Measurements from ENCODE around the gene XRCC1.
"Not testable (repeated sequence)": the region's sequence is repeated elsewhere in the genome, so short reads cannot be mapped to it uniquely, and the experiment has no call there.

XRCC1 gene

DNA sequence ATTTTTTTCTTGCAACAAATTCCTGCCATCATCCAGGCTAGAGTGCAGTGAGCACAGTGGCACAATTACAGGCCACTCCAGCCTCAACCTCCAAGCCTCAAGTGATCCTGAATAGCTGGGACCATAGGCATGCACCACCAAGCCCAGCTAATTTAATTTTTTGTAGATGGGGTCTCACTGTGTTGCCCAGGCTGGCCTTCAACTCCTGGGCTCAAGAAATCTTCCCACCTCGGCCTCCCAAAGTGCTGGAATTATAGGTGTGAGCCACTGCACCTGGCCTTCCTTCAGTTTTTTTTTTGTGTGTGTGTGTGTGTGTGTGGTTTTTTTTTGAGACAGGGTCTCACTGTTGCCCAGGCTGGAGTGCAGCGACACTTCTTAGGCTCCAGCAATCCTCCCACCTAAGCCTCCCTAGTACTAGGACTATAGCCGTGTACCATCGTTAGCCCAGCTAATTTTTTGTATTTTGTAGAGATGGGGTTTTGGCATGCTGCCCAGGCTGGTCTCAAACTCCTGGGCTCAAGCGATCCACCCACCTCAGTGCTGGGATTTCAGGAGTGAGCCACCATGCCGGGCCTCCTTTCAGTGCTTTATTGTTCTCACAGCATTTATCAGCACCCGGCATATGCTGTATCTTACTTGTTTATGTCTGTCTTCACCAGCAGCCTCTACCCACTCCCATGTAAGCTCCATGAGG, 30.7 kb upstream of the XRCC1 start:
- no peak for FAIRE-seq
- no peak for DNase-seq (ENCODE audit: insufficient read length, low spot score)

DNA sequence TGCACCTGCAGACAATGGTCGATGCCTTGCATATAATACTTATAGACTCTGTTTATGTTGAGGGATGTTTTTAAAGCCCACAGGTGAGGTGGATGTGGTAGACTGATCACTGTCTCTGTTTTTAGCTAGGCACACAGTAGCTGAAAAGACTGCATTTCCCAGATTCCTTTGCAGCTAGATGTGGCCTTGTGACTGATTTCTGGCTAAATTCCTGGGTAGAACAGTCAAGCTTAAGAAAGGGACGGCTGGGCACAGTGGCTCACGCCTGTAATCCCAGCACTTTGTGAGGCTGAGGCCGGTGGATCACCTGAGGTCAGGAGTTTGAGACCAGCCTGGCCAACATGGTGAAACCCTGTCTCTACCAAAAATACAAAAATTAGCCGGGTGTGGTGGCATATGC, 25.0 kb upstream of the XRCC1 start:
- FAIRE-seq; DNase-seq (ENCODE audit: insufficient read length, low spot score): not testable (repeated sequence)

DNA sequence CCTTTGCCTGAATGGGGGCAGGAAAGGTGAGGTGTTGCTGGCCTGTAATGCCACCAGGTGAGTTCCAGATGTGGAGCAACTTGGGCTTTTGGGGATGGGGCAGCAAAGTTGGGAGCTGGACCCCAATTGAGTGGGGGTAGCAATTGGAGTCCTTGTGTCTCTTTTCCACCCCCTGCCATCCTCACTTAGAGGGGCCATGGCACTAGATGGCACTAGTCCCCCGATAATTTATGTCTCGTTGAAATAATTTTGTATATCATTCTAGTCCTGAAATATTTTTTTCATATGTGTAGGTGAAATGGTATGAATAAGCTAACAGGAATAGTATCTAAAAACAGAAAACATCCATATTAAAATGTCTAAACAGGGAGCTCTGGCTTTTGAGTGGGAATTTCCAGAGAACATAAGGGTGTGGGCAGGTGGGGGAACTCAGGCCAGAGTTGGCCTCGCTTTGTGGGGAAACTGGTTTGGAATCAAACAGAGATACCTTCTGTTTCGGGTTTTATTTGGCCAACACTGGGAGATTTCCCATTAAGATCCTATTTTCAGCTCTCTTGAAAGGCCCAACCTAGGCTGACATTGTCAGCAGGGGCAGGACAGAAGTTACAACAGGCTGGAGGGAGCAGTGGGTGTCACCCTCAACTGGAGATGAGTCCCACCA, 24.4 kb upstream of the XRCC1 start:
- no peak for DNase-seq (ENCODE audit: insufficient read length, low spot score)
- no peak for FAIRE-seq

DNA sequence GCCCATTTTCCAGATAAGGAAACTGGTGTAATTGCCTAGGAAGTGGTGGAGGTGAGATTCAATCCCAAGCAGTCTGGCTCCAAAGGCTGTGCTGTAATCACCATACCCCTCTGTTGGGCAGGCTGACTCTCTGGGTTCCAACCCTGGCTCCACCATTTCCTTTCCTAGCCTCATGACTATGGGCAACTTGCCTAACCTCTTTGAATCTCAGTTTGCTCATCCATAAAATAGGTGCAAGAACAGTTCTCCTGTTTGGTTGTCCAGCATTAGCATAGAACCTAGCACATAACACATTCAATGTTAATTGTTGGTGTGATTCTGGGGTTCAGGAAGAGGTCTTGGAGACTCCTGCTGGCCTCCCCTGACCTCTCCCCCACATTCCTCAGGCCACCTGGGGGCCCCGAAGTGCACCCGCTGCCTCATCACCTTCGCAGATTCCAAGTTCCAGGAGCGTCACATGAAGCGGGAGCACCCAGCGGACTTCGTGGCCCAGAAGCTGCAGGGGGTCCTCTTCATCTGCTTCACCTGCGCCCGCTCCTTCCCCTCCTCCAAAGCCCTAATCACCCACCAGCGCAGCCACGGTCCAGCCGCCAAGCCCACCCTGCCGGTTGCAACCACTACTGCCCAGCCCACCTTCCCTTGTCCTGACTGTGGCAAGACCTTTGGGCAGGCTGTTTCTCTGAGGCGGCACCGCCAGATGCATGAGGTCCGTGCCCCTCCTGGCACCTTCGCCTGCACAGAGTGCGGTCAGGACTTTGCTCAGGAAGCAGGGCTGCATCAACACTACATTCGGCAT, 23.3 kb upstream of the XRCC1 start:
- DNase-seq (ENCODE audit: insufficient read length, low spot score) (no peak), FAIRE-seq (no peak)

DNA sequence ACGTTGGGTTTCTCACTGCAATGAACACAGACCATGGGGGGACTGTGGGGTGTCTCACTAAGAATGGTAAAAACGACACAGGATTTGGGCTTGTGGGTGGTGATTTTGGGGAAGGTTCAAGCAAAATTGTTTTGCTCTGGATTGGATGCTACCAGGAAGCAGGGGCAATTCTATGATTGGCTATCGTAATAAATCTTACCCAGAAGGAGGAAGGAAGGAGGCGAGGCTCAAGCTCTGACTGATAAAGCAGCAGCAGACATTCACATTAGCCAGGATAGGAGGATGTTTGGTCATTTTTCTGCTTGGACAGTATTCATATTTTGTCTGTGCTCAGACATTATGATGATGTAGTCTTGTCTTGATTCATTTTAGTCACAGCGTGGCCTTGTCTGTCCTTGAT, 22.5 kb upstream of the XRCC1 start:
- FAIRE-seq (no peak), DNase-seq (ENCODE audit: insufficient read length, low spot score) (no peak)

DNA sequence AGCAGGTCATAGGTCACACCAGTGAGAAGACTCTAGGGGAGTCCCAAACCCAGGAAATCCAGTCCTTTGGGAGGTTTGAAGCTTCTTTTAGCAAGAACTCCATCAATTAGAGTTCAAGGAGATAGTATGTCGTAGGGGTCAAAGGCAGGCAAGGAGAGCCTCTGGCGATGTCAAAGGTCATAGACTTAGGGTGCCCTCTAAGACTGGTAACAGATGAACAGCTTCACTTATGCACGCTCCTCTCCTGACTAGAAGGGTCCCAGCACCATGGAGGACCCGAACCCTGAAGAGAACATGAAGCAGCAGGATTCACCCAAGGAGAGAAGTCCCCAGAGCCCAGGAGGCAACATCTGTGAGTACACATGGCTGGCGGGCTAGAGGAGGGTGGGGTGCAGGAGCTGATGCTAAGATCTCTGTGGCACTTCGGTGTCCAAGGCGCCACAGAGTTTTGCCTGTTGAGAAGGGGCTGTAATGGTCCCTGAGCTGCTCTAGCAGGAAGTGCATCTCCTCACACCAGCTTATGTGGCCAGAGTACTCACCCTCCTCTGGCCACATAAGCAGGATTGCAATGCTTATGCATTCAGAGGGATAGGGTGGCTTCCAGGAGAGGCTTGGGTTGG, 21.6 kb upstream of the XRCC1 start:
- FAIRE-seq (no peak), DNase-seq (ENCODE audit: insufficient read length, low spot score) (no peak)

DNA sequence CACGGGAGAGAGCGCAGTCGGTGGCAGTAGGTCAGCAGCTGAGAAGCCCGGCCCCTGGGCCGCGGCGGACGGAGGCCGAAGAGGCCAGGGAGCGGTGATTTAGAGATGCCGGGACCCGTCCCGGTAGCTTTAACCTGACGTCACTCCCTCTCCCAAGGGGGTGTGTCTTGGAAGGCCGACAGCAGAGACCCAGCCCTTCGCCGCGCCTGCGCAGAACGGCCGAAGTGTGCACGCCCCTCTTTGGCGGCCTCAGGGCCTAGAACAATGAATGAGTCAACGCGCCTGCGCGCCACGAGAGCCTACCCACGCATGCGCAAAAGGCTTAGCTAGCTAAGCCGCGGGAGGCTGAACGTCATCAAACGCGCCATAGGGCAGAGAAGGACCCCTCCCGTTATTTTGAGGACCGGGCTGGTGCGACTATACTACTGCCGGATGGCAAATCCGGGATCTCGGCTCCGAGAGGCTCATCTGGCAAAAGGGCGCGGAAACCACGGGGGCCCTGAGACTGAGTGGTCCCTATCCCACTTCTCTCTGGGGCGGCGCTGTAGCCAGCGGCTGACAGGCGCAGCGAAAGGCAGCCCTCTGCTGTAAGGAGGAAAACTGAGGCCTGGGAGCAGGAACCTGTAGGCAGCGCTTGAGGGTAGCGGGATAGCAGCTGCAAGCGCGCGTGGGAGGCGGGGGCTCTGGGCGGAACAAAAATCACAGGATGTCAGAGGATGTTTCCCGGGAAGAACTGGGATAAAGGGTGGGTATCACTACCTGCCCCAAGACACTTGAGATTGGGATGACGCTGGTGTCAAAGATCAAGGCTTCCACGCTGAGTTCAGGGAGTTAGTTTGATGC, 20.9 kb upstream of the XRCC1 start, which contains the start of the genes IRGQ and ZNF576:
IRGQ (minus strand) TSS at position 136 of the 843 bp plus-strand sequence. CDS start 796 bp downstream, outside the sequence.
ZNF576 (plus strand) TSS at position 597 of the 843 bp plus-strand sequence. CDS start 514 bp downstream, outside the sequence.
- peak; percentile 95 for DNase-seq (ENCODE audit: insufficient read length, low spot score)
- peak; percentile 100 for FAIRE-seq

DNA sequence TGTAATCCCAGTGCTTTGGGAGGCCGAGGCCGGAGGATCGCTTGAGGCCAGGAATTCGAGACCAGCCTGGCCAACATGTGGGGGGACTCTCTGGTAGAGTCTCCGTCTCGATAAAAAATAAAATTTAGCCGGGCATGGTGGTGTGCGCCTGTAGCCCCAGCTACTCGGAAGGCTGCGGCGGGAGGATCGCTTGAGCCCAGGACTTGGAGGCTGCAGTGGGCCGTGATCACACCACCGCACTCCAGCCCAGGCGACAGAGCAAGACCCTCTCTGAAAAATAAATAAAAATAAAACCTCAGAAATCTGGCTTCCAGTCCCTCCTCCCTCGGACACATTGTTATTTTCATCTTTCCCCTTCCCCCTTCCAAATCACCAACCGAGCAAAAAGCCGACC, 20.3 kb upstream of the XRCC1 start:
- DNase-seq (ENCODE audit: insufficient read length, low spot score) (no peak), FAIRE-seq (no peak)

DNA sequence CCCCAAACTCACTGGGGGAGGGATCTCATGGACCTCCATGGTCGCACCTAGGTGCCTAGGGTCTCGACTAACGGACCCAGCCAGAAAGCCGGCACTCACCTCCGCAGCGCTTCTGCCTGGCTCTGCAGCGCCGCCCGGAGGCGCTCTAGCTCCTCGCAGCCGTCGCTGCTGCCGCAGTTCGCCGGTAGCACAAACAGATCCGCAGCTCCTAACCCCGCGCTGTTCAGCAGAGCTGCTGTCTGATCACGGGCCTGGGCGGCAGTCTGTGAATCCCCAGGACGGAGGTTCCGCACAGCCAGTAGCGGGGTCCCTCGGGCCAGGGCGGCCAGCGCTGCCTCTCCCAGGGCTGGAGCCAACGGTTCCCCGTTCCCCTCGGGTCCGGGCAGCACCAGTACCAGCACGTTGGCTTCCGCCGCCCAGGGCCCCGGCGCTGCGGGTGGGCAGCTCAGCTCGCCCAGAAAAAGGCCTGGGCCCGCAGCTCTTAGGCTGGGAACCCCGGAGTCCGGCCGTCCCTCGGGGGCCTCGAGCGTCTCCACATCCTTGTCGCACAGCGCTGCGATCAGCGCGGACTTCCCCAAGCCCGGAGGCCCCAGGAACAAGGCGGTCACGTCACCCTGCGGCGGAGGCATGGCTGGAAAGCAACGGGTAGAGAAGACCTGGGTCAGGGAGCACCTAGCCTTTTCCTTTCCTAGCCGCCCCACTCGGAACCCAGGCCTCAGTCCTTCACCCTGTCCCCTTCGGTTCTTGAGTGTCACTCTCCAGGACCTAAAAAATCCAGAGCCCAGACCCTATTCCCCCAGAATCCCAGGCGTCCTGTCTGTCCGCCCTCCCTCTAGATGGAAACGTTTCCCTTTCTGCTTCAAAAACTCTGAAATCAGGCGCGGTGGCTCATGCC, 19.6 kb upstream of the XRCC1 start:
- peak; percentile 64 for DNase-seq (ENCODE audit: insufficient read length, low spot score)
- peak; percentile 88 for FAIRE-seq

DNA sequence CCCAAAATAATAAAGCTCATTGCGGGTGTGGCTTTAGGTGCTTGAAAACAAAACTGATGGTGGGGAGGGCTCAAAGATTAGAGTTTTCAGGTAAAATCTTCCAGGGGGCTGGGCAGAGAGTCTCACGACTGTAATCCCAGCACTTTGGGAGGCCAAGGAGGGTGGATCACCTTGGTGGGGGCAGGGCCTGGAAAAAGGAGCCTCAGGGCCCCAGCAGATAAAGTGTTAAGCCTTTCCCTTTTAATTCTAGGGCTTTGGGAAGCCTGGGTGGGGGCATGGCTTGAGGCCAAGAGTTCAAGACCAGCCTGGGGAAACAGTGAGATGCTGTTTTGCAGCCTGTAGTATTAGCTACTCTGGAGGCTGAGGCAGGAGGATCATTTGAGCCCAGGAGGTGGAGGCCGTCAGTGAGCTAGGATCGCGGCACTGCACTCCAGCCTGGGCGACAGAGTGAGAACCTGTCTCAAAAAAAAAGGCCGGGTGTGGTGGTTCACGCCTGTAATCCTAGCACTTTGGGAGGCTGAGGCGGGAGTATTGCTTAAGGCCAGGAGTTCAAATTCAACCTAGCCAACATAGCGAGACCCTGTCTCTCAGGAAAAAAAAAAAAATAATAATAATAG, 18.9 kb upstream of the XRCC1 start:
- no peak for FAIRE-seq
- DNase-seq (ENCODE audit: insufficient read length, low spot score), result no peak

DNA sequence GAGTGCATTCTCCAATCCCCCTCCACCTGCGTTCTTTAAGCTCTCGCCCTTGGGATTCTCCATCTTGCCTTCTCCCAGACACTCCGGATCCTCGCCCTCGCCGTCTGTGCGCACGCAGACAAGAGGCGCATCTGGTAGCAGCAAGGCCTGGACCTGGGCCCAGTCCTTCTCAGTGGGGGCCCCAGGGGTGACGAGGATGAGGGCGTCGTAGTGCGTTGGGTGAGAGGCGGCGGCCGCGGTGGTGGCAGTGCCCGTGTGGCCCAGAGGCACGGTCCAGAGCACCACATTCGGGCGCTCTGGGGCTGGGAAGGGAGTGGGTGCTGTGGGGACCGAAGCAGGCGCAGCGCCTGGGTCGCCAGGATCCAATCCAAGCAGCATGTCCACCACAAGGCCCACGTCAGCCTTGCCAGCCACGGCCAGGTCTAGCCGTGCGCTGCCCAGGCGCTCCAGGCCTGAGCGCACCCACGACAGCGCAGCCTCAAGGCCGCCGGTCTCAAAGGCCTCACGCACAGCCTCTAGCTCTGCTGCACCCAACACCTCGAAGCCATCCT, 17.5 kb upstream of the XRCC1 start:
- no peak for DNase-seq (ENCODE audit: insufficient read length, low spot score)

DNA sequence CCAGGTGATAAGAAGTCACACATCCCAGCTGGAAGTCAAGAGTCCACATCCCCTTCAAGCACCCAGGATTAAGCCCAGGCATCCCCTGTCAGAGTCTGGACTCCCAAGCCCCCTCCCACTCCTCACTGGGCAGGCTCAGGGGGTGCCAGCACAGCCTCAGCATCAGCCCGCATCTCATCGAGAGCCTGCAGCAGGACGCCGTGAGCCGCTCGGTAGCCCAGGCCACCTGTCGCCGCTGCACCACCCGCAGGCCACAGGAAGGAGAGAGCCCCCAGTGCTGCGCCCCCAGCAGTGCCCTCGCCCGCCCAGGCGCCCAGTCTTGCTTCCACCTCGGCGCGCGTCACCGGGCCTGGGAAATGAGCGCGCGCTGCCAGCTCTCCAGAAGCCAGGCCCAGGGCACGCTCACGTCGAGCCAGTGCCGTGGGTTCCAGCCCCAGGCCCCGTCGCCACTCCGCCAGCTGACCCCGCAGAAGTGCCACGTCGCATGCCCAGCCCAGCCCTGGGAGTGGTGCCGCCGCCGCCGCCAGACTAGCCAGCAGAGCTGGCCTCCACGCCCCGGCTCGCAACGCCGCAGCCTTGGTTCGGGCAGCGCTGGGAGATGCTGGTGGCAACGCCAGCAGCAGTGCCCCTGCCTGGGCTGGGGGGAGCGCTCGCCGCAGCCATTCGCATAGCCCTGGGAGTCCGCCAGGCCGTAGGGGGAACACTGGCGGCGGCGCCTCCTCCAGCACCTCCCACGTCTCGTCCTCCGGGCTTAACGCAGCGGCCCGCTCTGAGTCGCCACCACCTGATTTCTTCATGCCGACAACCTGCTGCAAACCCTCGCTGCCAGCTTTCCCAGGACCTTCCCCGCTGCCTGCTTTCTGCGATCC, 16.8 kb upstream of the XRCC1 start:
- no peak for DNase-seq (ENCODE audit: insufficient read length, low spot score)
- no peak for FAIRE-seq

More for the DNA sequence above, 17.5 kb upstream of the XRCC1 start:
- no peak for FAIRE-seq

DNA sequence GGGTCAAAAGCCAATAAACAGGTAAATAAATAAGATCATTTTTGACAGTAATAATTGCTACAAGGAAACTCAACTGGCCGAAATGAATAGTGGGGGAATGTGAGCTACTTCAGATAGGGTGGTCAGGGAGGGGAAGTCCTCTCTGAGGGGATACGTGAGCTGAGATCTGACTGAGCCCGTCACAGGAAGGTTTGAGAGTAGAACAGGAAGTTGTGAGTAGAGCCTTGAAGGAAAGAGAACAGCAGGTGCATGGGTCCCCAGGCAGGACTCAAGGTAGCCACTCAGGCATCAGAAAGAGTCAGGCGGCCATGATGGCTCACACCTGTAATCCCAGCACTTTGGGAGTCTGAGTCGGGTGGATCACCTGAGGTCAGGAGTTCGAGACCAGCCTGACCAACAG, 14.4 kb upstream of the XRCC1 start:
- FAIRE-seq, result no peak

DNA sequence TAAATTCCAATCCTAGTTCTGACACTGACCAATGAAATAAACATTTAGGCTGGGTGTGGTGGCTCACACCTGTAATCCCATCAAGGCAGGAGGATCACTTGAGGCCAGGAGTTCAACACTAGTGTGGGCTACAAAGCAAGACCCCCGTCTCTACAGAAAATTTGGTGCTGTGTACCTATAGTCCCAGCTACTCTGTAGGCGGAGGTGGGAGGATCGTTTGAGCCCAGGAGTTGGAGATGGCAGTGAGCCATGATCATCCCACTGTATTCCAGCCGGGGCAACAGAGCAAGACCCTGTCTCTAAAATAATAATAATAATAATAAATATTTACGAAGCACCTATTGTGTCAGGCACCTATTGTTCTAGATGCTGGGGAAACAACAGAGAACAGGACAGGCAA, 13.9 kb upstream of the XRCC1 start:
- DNase-seq (ENCODE audit: insufficient read length, low spot score) (no peak), FAIRE-seq (no peak)

More for the DNA sequence above, 14.4 kb upstream of the XRCC1 start:
- no peak for DNase-seq (ENCODE audit: insufficient read length, low spot score)

DNA sequence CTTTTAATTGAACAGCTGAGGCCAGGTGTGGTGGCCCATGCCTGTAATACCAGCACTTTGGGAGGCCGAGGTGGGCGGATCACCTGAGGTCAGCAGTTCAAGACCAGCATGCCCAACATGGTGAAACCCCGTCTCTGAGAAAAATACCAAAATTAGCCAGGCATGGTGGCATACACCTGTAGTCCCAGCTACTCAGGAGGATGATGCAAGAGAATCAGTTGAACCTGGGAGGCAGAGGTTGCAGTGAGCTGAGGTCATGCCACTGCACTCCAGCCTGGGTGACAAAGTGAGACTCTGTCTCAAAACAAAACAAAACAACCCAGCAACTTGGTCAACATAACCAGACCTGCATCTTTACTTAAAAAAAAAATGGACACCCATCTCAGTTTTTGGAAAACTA, 11.7 kb upstream of the XRCC1 start:
- not testable (repeated sequence) for FAIRE-seq; DNase-seq (ENCODE audit: insufficient read length, low spot score)

DNA sequence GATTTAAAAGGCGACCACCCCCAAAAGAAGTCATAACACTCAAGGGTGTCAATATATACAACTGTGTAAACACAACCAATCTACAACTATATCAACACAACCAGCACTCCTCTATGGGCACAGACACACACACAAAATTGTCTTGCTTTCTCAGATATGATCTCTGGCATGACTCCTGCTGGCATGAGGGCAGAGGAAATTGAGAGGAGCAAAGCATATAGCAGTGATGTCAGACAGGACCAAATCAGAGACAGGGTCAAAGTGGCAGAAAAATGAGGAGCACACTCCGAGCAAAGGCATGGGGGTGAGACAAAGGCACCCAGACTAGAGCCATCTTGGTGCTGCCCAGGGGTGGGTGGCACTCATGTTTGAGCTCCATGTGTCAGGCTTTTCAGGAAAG, 11.0 kb upstream of the XRCC1 start:
- no peak for DNase-seq (ENCODE audit: insufficient read length, low spot score)
- no peak for FAIRE-seq

DNA sequence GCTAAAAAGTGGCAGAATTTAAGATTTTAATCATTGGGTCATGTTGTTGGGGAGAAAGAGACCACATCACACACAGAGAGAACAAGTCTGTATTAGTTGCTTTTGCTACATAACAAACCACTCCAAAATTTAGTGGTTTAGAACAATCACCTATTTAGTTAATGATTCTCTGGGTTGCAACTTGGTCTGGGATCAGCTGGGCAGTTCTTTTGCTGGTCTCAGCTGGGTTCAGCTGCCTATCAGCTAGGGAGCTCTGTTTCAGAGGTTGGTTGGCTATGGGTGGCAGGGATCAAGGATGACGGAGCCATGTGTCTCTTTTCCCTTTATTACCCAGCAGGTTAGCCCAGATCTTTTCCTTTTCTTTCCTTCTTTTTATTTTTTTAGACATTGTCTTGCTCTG, 9.2 kb upstream of the XRCC1 start:
- DNase-seq (ENCODE audit: insufficient read length, low spot score), result no peak
- FAIRE-seq, result peak; percentile 75
